Endothelial cell of umbilical vein (primary cell): Measurements from ENCODE around the gene HMGA1. TPM values are rescaled to one million over a fixed set of nuclear protein-coding genes. Genes with fewer than 3 reads are reported as not detected.

ENCODE experiments used
- BruUV-seq: library from RNA; stranded (reverse); fragments of 400-500 nt; replicated peaks from 2 replicates; lab custom pipeline; 2021; lab: Mats Ljungman, UMichigan
- CTCF ChIA-PET: fragments of 300-600, 350-600 bp; sonication (Branson Sonifier 250); formaldehyde crosslinking; loops from one replicate; lab custom pipeline; 2021; ENCODE audit warnings: antibody characterized with exemption, inconsistent platforms; lab: Charles Lee
- POLR2A ChIA-PET: fragments of 300-600, 350-600 bp; sonication (Branson Sonifier 250); formaldehyde crosslinking; loops from one replicate; lab custom pipeline; 2021; ENCODE audit warnings: antibody characterized with exemption, inconsistent platforms; lab: Charles Lee
- DNase-seq: peaks from one replicate; pipeline ENCODE4 v3.0.0-alpha.2; 2011; ENCODE audit warnings: low read depth, low spot score
- FAIRE-seq: peaks from 2 replicates; lab custom pipeline; 2011; peaks lifted over from hg19 to GRCh38; lab: Jason Lieb, UNC
- H2AFZ ChIP-seq: 2 replicates; pipeline ENCODE4 v1.6.0; 2012; ENCODE audit warnings: low read depth, low read length, control low read depth, inconsistent platforms
- H3K27ac ChIP-seq: 2 replicates; pipeline ENCODE4 v1.5.1; 2011; ENCODE audit warnings: low read depth, mild to moderate bottlenecking, control low read depth, low read length, moderate library complexity; ENCODE audit not compliant: insufficient read depth
- H3K27me3 ChIP-seq, 2 experiments: 2 replicates each; pipeline versions ENCODE4 v1.6.0 to v1.6.1; 2011; ENCODE audit warnings: low read length in 2 of 2, mixed read lengths in 1 of 2; ENCODE audit not compliant: control insufficient read depth in 2 of 2, insufficient read depth in 2 of 2
- H3K36me3 ChIP-seq, 2 experiments: 2 replicates in 1 of 2; 3 replicates in 1 of 2; pipeline ENCODE4 v1.5.1; 2011; ENCODE audit warnings: low read length in 2 of 2, mild to moderate bottlenecking in 1 of 2, moderate library complexity in 1 of 2; ENCODE audit not compliant: control insufficient read depth in 2 of 2, insufficient read depth in 2 of 2; ENCODE audit errors: extremely low read depth in 1 of 2
- H3K4me1 ChIP-seq: 3 replicates; pipeline ENCODE4 v1.5.1; 2011; ENCODE audit warnings: mild to moderate bottlenecking, low read length; ENCODE audit not compliant: control insufficient read depth, insufficient read depth; ENCODE audit errors: extremely low read depth
- H3K4me2 ChIP-seq: 2 replicates; pipeline ENCODE4 v1.6.1; 2011; ENCODE audit warnings: low read length, control low read depth, mixed read lengths; ENCODE audit not compliant: insufficient read depth
- H3K4me3 ChIP-seq, 3 experiments: fragments of 200-600 bp in 1 of 3; sonication (generic), shearing (Covaris generic) in 1 of 3; replicated peaks in 1 of 3; 2 replicates each; pipeline ENCODE4 v1.5.1; 2011 to 2016; ENCODE audit warnings: control low read depth in 3 of 3, low read length in 3 of 3, mild to moderate bottlenecking in 2 of 3, inconsistent platforms in 1 of 3, low read depth in 1 of 3, moderate library complexity in 1 of 3; ENCODE audit not compliant: insufficient read depth in 1 of 3
- H3K79me2 ChIP-seq: 2 replicates; pipeline ENCODE4 v1.6.0; 2012; ENCODE audit warnings: low read length, inconsistent platforms; ENCODE audit not compliant: control insufficient read depth, insufficient read depth
- H3K9ac ChIP-seq: replicated peaks from 2 replicates; pipeline ENCODE3; 2011; ENCODE audit warnings: low read length, control low read depth; ENCODE audit not compliant: insufficient read depth; ENCODE audit errors: extremely low read depth
- H3K9me1 ChIP-seq: replicated peaks from 3 replicates; pipeline ENCODE4 v1.6.0; 2011; ENCODE audit warnings: mild to moderate bottlenecking, low read length; ENCODE audit not compliant: control insufficient read depth, insufficient read depth; ENCODE audit errors: extremely low read depth
- H3K9me3 ChIP-seq: replicated peaks from 2 replicates; pipeline ENCODE4 v1.5.1; 2012; ENCODE audit warnings: low read length, inconsistent platforms; ENCODE audit not compliant: control insufficient read depth, insufficient read depth
- H4K20me1 ChIP-seq: replicated peaks from 2 replicates; pipeline ENCODE3; 2011; ENCODE audit warnings: mild to moderate bottlenecking, low read length; ENCODE audit not compliant: control insufficient read depth, insufficient read depth; ENCODE audit errors: extremely low read depth
- CTCF ChIP-seq, 2 donors: IDR thresholded peaks; 1 replicate in 1 of 2; 2 replicates in 1 of 2; pipeline ENCODE4 v1.5.1; 2011; ENCODE audit warnings: low read length in 2 of 2, mild to moderate bottlenecking in 2 of 2, moderate library complexity in 2 of 2, control low read depth in 1 of 2, inconsistent platforms in 1 of 2, low read depth in 1 of 2; ENCODE audit not compliant: insufficient read depth in 1 of 2; ENCODE audit errors: extremely low read depth in 1 of 2
- EZH2 ChIP-seq: IDR thresholded peaks from 2 replicates; pipeline ENCODE4 v1.6.1; 2012; ENCODE audit warnings: borderline replicate concordance, low read depth, mild to moderate bottlenecking, moderate library complexity, low read length, inconsistent platforms; ENCODE audit not compliant: severe bottlenecking
- FOS ChIP-seq: IDR thresholded peaks from 2 replicates; pipeline ENCODE4 v1.6.1; 2011; ENCODE audit warnings: mild to moderate bottlenecking, low read length, moderate library complexity, borderline replicate concordance; ENCODE audit not compliant: insufficient read depth
- GATA2 ChIP-seq: IDR thresholded peaks from 2 replicates; pipeline ENCODE4 v1.7.0; 2011; ENCODE audit warnings: low read depth, mild to moderate bottlenecking, moderate library complexity, mixed read lengths, low read length; ENCODE audit not compliant: insufficient read length, insufficient read depth
- JUN ChIP-seq: IDR thresholded peaks from 2 replicates; pipeline ENCODE4 v1.6.1; 2011; ENCODE audit warnings: borderline replicate concordance, low read depth; ENCODE audit not compliant: insufficient read length, insufficient read depth
- MAX ChIP-seq: IDR thresholded peaks from 2 replicates; pipeline ENCODE4 v1.6.1; 2011; ENCODE audit not compliant: insufficient read depth, insufficient read length
- MYC ChIP-seq: IDR thresholded peaks from one replicate; pipeline ENCODE4 v1.6.1; 2011; ENCODE audit warnings: mild to moderate bottlenecking, low read depth, low read length
- POLR2A ChIP-seq: IDR thresholded peaks from 2 replicates; pipeline ENCODE4 v1.6.1; 2012; ENCODE audit warnings: low read depth, mild to moderate bottlenecking, control low read depth, low read length
- POLR2AphosphoS5 ChIP-seq: IDR thresholded peaks from 2 replicates; pipeline ENCODE4 v1.6.1; 2012; ENCODE audit warnings: low read depth, mild to moderate bottlenecking, control low read depth, low read length, moderate library complexity; ENCODE audit not compliant: insufficient read depth
- dilution Hi-C: fragments of 300-500 bp; cut with MboI; formaldehyde crosslinking; loops from one replicate; pipeline ENCODE4 v1.15.0; 2019; ENCODE audit warnings: low sequenced_read_pairs; ENCODE audit not compliant: extremely low pct_ligation_motif_present
- intact Hi-C: fragments of 100-400 bp; cut with micrococcal nuclease; formaldehyde crosslinking; loops from one replicate; pipeline ENCODE4 v1.10.0; 2022
- polyA plus RNA-seq, 4 experiments: library from polyadenylated mRNA; depleted of rRNA in 3 of 4; stranded (reverse) in 3 of 4; unstranded in 1 of 4; fragments of >200 nt; gene quantifications; 2 replicates each; pipeline versions ENCODE4 v1.2.1 to v1.2.3, GENCODE V29; 2011 to 2012; ENCODE audit warnings: missing spikeins in 1 of 4
- total RNA-seq: library from RNA; stranded (reverse); gene quantifications from 2 replicates; pipeline ENCODE4 v1.2.3, GENCODE V29; 2021

Gene HMGA1
- total and polyA plus RNA-seq, 2 donors (not counting 3 experiments of a cell fraction or from before 2014, with no cell fraction given), result 425 to 1,108 TPM

GRCh38 chr6:34232901-34233300 is 3.8 kb upstream of the HMGA1 start:
- intact Hi-C loops (no loop called here), dilution Hi-C loops (no loop called here)
- TF ChIP-seq MAX (no peak), GATA2 (no peak), JUN (no peak), CTCF (IDR thresholded peaks at IDR 0.05; ENCODE audit: extremely low read depth in 1 of 2, insufficient read depth in 1 of 2, low read depth in 1 of 2, low read length in 2 of 2) (no peak), FOS (no peak), POLR2A (no peak), MYC (no peak), POLR2AphosphoS5 (no peak), EZH2 (no peak)
- no peak overlapping the region for H3K27ac ChIP-seq
- H3K9me1 ChIP-seq, result no peaks in the 10 kb centered on the region
- no peaks in the 10 kb centered on the region for H3K27me3 ChIP-seq
- peaks cover 11% of the 10 kb centered on the region for H3K4me1 ChIP-seq
- FAIRE-seq (no peak), DNase-seq (no peak)
- H3K36me3 ChIP-seq, result no peaks in the 10 kb centered on the region
- ChIA-PET POLR2A (interaction anchor here (0.7 kb wide), 1 partner anchor 11 kb away, joined by 3 read pairs; no protein-coding TSS in a partner anchor), CTCF (interaction anchor here (0.6 to 2.6 kb wide), 3 partner anchors 9 to 182 kb away, joined by 3 to 11 read pairs (median 4); no protein-coding TSS in a partner anchor)
- H3K4me2 ChIP-seq, result no peak overlapping the region
- peaks cover 11% of the 10 kb centered on the region for H3K79me2 ChIP-seq
- H4K20me1 ChIP-seq, result no peaks in the 10 kb centered on the region
- no TSS peak for BruUV-seq
- no peaks in the 10 kb centered on the region for H3K9me3 ChIP-seq
- no peak overlapping the region for H3K4me3 ChIP-seq
- no peak overlapping the region for H3K9ac ChIP-seq
- H2AFZ ChIP-seq, result no peak overlapping the region
